Endothelial cell (in vitro differentiated cells): ENCODE results near the gene HIGD1B. TPM values are rescaled to one million over a fixed set of nuclear protein-coding genes. Genes with fewer than 3 reads are reported as not detected.

Experiments
- DNase-seq: peaks from one replicate; pipeline ENCODE4 v3.0.0; 2021; ENCODE audit warnings: low spot score
- H3K27ac Mint-ChIP-seq: one replicate; pipeline ENCODE4 v1.8.0; 2021; ENCODE audit warnings: mixed read lengths, inconsistent platforms; ENCODE audit not compliant: unreplicated experiment
- H3K27me3 Mint-ChIP-seq: one replicate; pipeline ENCODE4 v1.8.0; 2021; ENCODE audit warnings: mild to moderate bottlenecking, moderate library complexity, mixed read lengths, inconsistent platforms; ENCODE audit not compliant: unreplicated experiment
- H3K36me3 Mint-ChIP-seq: one replicate; pipeline ENCODE4 v1.8.0; 2021; ENCODE audit warnings: mild to moderate bottlenecking, low read depth, mixed read lengths, inconsistent platforms; ENCODE audit not compliant: unreplicated experiment
- H3K4me1 Mint-ChIP-seq: one replicate; pipeline ENCODE4 v1.8.0; 2021; ENCODE audit warnings: mild to moderate bottlenecking, mixed read lengths, inconsistent platforms; ENCODE audit not compliant: unreplicated experiment
- H3K4me3 Mint-ChIP-seq: one replicate; pipeline ENCODE4 v1.8.0; 2021; ENCODE audit warnings: mild to moderate bottlenecking, mixed read lengths, inconsistent platforms; ENCODE audit not compliant: unreplicated experiment
- H3K9me3 Mint-ChIP-seq: one replicate; pipeline ENCODE4 v1.8.0; 2021; ENCODE audit warnings: mixed read lengths, inconsistent platforms; ENCODE audit not compliant: unreplicated experiment
- CTCF ChIP-seq: fragments of 200-600 bp; sonication (generic); IDR thresholded peaks from one replicate; pipeline ENCODE4 v1.5.0; 2021; ENCODE audit warnings: antibody characterized with exemption; ENCODE audit not compliant: unreplicated experiment
- long read RNA-seq: library from polyadenylated mRNA; unstranded; transcript quantifications from one replicate; pipeline ENCODE4 v2.0.0, GENCODE V29; 2020; ENCODE audit not compliant: unreplicated experiment
- total RNA-seq: library from RNA; stranded (reverse); fragmentation: NEBNext Ultra II Directional; extraction: Animal tissue kit (Norgen Biotek cat#: 25700); gene quantifications from one replicate; pipeline ENCODE4 v1.2.1, GENCODE V29; 2021; ENCODE audit not compliant: unreplicated experiment

The HIGD1B gene
- total RNA-seq: not detected
- long read RNA-seq: 0 reads

- Mint-ChIP-seq H3K27me3 (peaks cover 10% of the 10 kb centered on the region), H3K4me1 (peaks cover 13% of the 10 kb centered on the region), H3K9me3 (no peaks in the 10 kb centered on the region), H3K36me3 (peaks cover 17% of the 10 kb centered on the region), H3K27ac (no peak within 1 kb of the TSS), H3K4me3 (no peak within 1 kb of the TSS)
- DNase-seq: no peak
- no peak for TF ChIP-seq CTCF
These were observed at the start of gene HIGD1B for GRCh38 chr17:44847586-44847985. Gene HIGD1B (plus strand): TSS chr17:44847883. CDS start chr17:44848153, 270 bp downstream.

DNA sequence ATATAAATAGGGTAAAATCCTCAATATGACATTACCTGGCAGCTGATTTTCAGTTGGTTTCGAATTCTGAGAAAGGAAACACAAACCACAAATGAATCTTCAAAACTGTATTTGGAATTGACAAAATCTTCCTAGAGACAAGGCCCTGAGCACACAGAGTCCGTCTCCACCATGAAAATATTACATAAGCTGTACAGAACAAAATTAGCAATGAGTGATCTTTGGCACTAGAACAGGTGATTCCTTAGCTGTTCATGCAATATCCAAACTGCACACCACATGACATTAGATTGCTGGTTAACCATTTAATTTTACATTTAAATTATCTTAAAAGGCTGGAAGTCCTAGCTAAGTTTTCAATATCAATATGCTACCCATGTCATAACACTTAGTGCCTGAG is 49.3 kb upstream of the HIGD1B start:
- no peak for DNase-seq
- peaks cover 3% of the 10 kb centered on the region for H3K36me3 Mint-ChIP-seq
- peaks cover 25% of the 10 kb centered on the region for H3K4me1 Mint-ChIP-seq
- TF ChIP-seq CTCF: no peak
- H3K27ac Mint-ChIP-seq: no peak overlapping the region
- H3K27me3 Mint-ChIP-seq: no peaks in the 10 kb centered on the region
- no peaks in the 10 kb centered on the region for H3K9me3 Mint-ChIP-seq
- no peak overlapping the region for H3K4me3 Mint-ChIP-seq

DNA sequence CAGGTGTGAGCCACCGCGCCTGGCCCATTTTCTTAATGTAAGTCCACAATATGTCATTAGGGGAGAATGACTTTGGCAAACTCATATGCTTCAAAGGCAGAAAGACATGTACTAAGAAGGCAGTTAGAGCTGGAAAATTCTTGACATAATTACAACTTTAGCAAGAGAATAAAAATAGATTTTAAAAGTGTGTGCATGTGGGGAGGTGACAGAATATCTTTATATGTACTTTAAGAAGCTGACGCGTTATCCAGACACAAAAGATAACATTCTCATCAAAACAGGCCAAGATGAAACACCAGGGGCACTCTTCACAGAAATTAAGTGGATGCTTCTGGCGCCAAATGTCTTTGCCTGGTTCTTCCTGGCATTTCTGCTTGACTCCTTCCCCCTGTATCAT is 45.8 kb upstream of the HIGD1B start:
- no peak for TF ChIP-seq CTCF
- H3K4me3 Mint-ChIP-seq: no peak overlapping the region
- H3K9me3 Mint-ChIP-seq: no peaks in the 10 kb centered on the region
- no peak for DNase-seq
- peaks cover 14% of the 10 kb centered on the region for H3K36me3 Mint-ChIP-seq
- H3K27ac Mint-ChIP-seq: no peak overlapping the region
- no peaks in the 10 kb centered on the region for H3K27me3 Mint-ChIP-seq
- H3K4me1 Mint-ChIP-seq: no peaks in the 10 kb centered on the region

DNA sequence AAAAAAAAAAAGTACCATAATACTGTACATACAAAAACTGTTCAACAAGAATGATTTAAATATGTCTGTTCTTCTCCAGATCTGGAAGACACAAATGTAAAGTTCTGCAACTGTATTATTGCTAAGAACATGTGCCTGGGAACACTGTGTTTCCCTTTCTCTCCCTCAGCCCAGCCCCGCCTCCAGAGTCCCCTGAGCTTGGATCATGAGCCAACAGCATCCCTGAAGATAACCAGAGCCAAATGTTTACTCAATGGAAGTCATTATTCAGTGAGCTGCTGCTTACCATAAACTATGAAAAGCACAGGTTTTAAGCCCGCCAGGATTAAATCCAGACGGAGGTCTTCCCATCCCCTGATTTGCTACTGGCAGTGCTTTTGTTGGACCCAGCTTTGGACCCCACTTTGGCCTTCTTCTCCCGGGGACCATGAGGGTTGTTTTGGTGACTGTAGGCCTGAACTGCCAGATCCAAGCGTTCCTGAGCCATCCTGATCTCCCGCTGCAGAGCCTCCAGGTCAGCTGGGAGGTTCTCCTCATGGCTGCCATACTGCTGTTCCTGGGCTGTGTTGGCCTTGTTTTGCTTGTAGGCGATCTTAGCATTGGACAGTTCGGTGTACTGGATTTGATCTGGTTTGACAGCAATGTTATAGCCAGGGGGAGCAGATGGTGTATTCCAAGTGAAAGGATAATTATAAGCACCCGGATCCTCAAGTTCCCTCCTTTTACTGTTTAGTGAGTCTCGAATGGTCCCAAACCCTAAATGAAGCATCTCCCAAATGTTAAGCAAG is 43.2 kb upstream of the HIGD1B start:
- peaks cover 18% of the 10 kb centered on the region for H3K36me3 Mint-ChIP-seq
- no peak for TF ChIP-seq CTCF
- H3K4me1 Mint-ChIP-seq: no peaks in the 10 kb centered on the region
- H3K9me3 Mint-ChIP-seq: no peaks in the 10 kb centered on the region
- DNase-seq: no peak
- H3K27ac Mint-ChIP-seq: no peak overlapping the region
- no peaks in the 10 kb centered on the region for H3K27me3 Mint-ChIP-seq
- H3K4me3 Mint-ChIP-seq: no peak overlapping the region

DNA sequence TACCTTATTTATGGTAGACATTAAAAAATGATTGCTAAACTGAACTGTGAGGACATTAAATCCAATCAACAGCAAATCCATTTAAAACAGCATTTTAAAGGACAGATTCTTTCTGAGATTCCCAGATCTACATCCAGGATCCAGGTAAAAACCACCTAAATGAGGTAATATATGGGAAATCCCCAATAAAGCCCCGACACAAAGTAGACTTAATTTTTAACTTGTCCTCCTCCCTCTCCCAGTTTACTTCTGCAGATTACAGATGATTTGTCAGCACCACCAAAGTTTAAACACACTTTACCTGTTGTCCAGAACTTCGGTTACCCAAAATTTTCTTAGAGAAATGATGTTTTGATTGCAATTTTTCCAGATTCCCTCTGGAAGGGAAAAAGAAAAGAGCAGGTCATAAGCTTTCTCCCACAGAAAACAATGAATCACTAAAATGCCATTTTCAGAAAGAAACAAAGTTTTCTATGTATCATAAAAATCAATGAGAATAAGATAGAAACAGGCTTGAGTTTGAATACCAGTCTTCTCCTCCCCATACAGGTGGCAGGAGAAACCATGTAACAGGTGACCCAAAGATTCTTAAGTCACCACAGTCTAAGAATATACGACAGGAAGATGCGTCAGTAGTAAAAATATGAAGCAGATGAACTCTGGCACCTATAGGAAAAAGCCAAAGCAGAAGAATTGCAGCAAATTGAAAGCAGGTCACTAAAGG is 40.4 kb upstream of the HIGD1B start:
- no peaks in the 10 kb centered on the region for H3K9me3 Mint-ChIP-seq
- TF ChIP-seq CTCF: no peak
- no peak overlapping the region for H3K27ac Mint-ChIP-seq
- no peaks in the 10 kb centered on the region for H3K4me1 Mint-ChIP-seq
- no peaks in the 10 kb centered on the region for H3K27me3 Mint-ChIP-seq
- H3K36me3 Mint-ChIP-seq: peaks cover 18% of the 10 kb centered on the region
- H3K4me3 Mint-ChIP-seq: no peak overlapping the region
- no peak for DNase-seq
